ENCODE results near the gene ERGIC3. TPM values are rescaled to one million over a fixed set of nuclear protein-coding genes. Genes with fewer than 3 reads are reported as not detected.

The ERGIC3 gene
- total RNA-seq = 100 to 1,000 TPM; 105 to 107 TPM

DNA sequence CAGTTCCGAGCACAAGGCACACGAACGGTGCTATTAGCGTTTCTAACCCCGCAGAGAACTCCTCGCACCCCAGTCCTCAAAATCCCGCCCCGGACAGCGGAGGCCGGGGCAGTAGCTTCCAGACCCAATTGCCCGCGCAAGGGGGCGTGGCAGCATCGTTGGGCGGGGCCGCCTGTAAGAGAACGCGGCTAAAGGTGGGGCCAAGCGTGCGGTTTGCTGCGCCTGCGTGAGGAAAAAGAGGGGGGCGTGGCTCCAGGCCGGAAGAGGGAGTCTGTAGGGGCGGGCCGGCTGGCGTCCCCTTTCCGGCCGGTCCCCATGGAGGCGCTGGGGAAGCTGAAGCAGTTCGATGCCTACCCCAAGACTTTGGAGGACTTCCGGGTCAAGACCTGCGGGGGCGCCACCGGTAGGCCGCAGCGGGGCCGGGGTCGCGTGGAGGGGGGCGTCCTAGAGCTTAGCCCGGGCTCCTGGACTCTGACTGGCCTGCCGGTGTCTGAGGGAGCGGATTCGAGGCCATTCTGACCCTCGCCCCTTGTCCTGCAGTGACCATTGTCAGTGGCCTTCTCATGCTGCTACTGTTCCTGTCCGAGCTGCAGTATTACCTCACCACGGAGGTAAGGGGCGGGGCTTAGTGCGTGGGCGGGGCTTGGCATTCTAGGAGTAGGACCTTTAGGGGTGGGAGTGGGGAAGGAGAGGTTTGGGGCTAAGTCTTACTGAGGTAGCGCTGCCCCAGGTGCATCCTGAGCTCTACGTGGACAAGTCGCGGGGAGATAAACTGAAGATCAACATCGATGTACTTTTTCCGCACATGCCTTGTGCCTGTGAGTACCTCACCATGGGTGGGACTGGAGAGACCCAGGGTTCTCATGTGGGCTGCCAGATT lies at the start of gene ERGIC3:
Gene ERGIC3, plus strand, starts transcription at position 296 of the 880 bp plus-strand sequence. Its CDS starts 20 bp downstream, at position 316.
- peak within 1 kb of the TSS; percentile 83 for H3K4me3 Mint-ChIP-seq
- H3K4me1 Mint-ChIP-seq = peaks cover 18% of the 10 kb centered on the region
- no peaks in the 10 kb centered on the region for H3K27me3 Mint-ChIP-seq
- H3K9me3 Mint-ChIP-seq = no peaks in the 10 kb centered on the region
- peak; percentile 98 for DNase-seq
- H3K27ac Mint-ChIP-seq = peak within 1 kb of the TSS; percentile 88
- peaks cover 2% of the 10 kb centered on the region for H3K36me3 Mint-ChIP-seq

DNA sequence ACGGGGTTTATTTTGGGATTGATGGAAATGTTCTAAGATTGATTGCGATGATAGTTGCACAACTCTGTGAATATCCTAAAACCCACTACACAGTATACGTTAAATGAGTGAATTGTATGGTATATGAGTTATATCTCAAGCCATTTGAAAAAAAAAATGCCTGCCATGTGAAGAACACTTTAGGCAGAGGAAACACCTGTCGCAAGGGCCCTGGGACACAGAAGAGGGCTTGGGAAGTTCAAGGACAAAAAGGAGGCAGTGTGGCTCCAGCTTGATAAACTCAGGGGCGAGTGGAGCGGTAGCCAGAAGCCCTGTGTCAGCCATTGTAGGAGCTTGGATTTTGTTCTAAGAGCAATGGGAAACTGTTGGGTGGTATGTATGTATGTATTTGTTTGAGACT lies 49.5 kb upstream of the ERGIC3 start:
- no peak for DNase-seq
- H3K27me3 Mint-ChIP-seq = no peaks in the 10 kb centered on the region
- H3K27ac Mint-ChIP-seq = peak overlapping the region; percentile 99
- no peaks in the 10 kb centered on the region for H3K9me3 Mint-ChIP-seq
- H3K36me3 Mint-ChIP-seq = peaks cover 55% of the 10 kb centered on the region
- H3K4me1 Mint-ChIP-seq = peaks cover 38% of the 10 kb centered on the region
- H3K4me3 Mint-ChIP-seq = peak overlapping the region; percentile 99

DNA sequence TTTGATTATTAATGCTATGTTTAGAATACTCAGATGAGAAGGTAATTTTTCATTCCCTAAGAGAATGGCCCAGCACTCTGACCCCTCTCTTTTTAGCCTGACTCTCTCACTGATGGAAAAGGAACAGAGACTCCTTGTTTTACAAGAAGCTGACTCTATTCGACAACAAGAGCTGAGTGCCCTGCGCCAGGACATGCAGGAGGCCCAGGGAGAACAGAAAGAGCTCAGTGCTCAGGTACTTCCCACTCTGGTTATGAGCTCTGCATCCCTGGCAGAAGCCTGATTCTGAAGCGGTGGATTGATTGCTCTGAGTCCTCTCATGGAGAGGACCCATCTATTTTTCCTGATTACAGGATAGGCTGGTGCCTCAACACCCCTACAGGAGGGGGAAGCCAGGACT lies 45.4 kb upstream of the ERGIC3 start:
- Mint-ChIP-seq H3K36me3 (peaks cover 46% of the 10 kb centered on the region), H3K9me3 (no peaks in the 10 kb centered on the region)

DNA sequence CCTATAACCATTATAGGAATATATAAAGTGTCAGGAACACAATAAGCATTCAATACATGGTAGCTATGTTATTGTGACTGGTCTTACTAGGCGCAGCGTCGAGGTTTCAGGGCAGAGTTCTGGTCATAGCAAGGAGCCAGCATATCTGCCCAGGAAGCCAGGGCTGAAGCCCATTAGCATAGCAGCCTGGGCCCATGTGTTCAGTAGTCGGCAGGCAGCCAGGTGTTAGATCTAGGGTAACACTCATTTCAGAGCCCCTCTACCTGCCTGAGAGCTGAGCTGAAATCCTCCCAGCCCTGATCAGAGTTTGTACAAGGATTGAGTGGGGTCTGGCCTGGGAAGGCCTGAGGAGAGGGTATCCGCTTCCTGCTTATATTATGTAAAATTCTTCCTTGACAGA lies 44.6 kb upstream of the ERGIC3 start:
- Mint-ChIP-seq H3K36me3 (peaks cover 43% of the 10 kb centered on the region), H3K27me3 (no peaks in the 10 kb centered on the region), H3K27ac (peak overlapping the region; percentile 27), H3K9me3 (no peaks in the 10 kb centered on the region), H3K4me1 (peaks cover 10% of the 10 kb centered on the region), H3K4me3 (no peak overlapping the region)
- DNase-seq = no peak

More for the DNA sequence above, 45.4 kb upstream of the ERGIC3 start:
- no peaks in the 10 kb centered on the region for H3K27me3 Mint-ChIP-seq
- H3K27ac Mint-ChIP-seq = no peak overlapping the region
- no peak for DNase-seq
- peaks cover 16% of the 10 kb centered on the region for H3K4me1 Mint-ChIP-seq
- H3K4me3 Mint-ChIP-seq = no peak overlapping the region

DNA sequence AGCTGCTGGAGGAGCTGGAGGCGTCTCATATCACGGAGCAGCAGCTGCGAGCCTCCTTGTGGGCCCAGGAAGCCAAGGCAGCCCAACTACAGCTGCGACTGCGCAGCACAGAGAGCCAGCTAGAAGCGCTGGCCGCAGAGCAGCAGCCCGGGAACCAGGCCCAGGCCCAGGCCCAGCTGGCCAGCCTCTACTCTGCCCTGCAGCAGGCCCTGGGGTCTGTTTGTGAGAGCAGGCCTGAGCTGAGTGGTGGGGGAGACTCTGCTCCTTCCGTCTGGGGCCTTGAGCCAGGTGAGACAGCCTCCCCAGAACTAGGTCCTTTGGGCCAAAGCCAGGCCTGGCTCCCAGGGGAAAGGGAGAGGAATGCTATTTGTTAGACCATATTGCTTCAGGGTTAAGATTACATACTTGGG lies 44.1 kb upstream of the ERGIC3 start:
- Mint-ChIP-seq H3K27ac (peak overlapping the region; percentile 27), H3K4me3 (no peak overlapping the region), H3K27me3 (no peaks in the 10 kb centered on the region), H3K36me3 (peaks cover 43% of the 10 kb centered on the region), H3K9me3 (no peaks in the 10 kb centered on the region), H3K4me1 (peaks cover 6% of the 10 kb centered on the region)
- no peak for DNase-seq

DNA sequence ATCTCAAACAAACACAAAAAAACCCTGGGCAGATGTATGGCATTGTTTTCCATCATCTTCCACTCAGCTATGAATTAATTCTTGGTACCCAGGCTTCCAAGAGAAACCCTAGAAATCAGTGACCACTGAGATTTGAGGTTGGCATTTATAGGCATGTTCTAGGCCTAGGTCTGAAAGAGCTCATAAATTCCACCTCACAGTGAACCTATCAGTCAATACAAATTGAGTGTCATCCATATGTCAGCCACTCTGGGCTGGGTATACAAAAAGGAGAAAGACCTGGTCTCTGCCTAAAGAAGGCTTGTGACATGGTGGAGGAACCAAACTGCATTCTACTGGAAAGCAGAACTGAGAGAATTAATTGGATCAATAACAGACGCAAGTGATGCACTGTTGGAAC lies 42.6 kb upstream of the ERGIC3 start:
- H3K9me3 Mint-ChIP-seq = no peaks in the 10 kb centered on the region
- no peak overlapping the region for H3K4me3 Mint-ChIP-seq
- H3K27ac Mint-ChIP-seq = no peak overlapping the region
- peaks cover 2% of the 10 kb centered on the region for H3K4me1 Mint-ChIP-seq
- no peak for DNase-seq
- peaks cover 47% of the 10 kb centered on the region for H3K36me3 Mint-ChIP-seq
- no peaks in the 10 kb centered on the region for H3K27me3 Mint-ChIP-seq

DNA sequence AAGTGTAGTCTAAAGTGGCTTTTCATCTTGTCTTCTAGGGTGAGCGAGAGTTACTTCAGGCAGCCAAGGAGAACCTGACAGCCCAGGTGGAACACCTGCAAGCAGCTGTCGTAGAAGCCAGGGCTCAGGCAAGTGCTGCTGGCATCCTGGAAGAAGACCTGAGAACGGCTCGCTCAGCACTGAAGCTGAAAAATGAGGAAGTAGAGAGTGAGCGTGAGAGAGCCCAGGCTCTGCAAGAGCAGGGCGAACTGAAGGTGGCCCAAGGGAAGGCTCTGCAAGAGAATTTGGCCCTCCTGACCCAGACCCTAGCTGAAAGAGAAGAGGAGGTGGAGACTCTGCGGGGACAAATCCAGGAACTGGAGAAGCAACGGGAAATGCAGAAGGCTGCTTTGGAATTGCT lies 39.5 kb upstream of the ERGIC3 start:
- H3K36me3 Mint-ChIP-seq = peaks cover 45% of the 10 kb centered on the region
- no peak for DNase-seq

DNA sequence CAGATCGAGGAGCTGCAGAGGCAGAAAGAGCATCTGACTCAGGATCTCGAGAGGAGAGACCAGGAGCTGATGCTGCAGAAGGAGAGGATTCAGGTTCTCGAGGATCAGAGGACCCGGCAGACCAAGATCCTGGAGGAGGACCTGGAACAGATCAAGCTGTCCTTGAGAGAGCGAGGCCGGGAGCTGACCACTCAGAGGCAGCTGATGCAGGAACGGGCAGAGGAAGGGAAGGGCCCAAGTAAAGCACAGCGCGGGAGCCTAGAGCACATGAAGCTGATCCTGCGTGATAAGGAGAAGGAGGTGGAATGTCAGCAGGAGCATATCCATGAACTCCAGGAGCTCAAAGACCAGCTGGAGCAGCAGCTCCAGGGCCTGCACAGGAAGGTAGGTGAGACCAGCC lies 38.6 kb upstream of the ERGIC3 start:
- Mint-ChIP-seq H3K4me1 (peaks cover 18% of the 10 kb centered on the region), H3K4me3 (no peak overlapping the region), H3K27ac (no peak overlapping the region), H3K9me3 (no peaks in the 10 kb centered on the region), H3K36me3 (peaks cover 41% of the 10 kb centered on the region), H3K27me3 (no peaks in the 10 kb centered on the region)
- no peak for DNase-seq

More for the DNA sequence above, 39.5 kb upstream of the ERGIC3 start:
- Mint-ChIP-seq H3K27me3 (no peaks in the 10 kb centered on the region), H3K4me1 (peaks cover 18% of the 10 kb centered on the region), H3K4me3 (no peak overlapping the region), H3K27ac (no peak overlapping the region), H3K9me3 (no peaks in the 10 kb centered on the region)

DNA sequence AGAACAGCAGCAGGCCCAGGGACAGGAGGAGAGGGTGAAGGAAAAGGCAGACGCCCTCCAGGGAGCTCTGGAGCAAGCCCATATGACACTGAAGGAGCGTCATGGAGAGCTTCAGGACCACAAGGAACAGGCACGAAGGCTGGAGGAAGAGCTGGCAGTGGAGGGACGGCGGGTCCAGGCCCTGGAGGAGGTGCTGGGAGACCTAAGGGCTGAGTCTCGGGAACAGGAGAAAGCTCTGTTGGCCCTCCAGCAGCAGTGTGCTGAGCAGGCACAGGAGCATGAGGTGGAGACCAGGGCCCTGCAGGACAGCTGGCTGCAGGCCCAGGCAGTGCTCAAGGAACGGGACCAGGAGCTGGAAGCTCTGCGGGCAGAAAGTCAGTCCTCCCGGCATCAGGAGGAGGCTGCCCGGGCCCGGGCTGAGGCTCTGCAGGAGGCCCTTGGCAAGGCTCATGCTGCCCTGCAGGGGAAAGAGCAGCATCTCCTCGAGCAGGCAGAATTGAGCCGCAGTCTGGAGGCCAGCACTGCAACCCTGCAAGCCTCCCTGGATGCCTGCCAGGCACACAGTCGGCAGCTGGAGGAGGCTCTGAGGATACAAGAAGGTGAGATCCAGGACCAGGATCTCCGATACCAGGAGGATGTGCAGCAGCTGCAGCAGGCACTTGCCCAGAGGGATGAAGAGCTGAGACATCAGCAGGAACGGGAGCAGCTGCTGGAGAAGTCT lies 37.9 kb upstream of the ERGIC3 start:
- no peaks in the 10 kb centered on the region for H3K27me3 Mint-ChIP-seq
- no peak overlapping the region for H3K4me3 Mint-ChIP-seq
- peaks cover 18% of the 10 kb centered on the region for H3K4me1 Mint-ChIP-seq
- H3K9me3 Mint-ChIP-seq = no peaks in the 10 kb centered on the region
- DNase-seq = no peak
- no peak overlapping the region for H3K27ac Mint-ChIP-seq
- peaks cover 41% of the 10 kb centered on the region for H3K36me3 Mint-ChIP-seq

DNA sequence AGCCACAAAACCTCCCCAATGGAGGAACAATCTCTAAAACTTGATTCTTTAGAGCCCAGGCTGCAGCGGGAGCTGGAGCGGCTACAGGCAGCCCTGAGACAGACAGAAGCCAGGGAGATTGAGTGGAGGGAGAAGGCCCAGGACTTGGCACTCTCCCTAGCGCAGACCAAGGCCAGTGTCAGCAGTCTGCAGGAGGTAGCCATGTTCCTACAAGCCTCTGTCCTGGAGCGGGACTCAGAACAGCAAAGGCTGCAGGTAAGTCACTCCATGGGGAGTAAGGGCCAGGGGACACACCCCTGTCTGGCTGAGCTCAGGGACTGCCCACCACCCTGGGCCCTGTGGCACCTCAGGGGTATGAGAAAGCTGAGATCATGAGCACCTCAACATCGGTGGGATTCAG lies 37.1 kb upstream of the ERGIC3 start:
- no peak for DNase-seq
- peaks cover 18% of the 10 kb centered on the region for H3K4me1 Mint-ChIP-seq
- peak overlapping the region; percentile 71 for H3K27ac Mint-ChIP-seq
- H3K36me3 Mint-ChIP-seq = peaks cover 37% of the 10 kb centered on the region
- no peaks in the 10 kb centered on the region for H3K9me3 Mint-ChIP-seq
- H3K27me3 Mint-ChIP-seq = no peaks in the 10 kb centered on the region
- no peak overlapping the region for H3K4me3 Mint-ChIP-seq

DNA sequence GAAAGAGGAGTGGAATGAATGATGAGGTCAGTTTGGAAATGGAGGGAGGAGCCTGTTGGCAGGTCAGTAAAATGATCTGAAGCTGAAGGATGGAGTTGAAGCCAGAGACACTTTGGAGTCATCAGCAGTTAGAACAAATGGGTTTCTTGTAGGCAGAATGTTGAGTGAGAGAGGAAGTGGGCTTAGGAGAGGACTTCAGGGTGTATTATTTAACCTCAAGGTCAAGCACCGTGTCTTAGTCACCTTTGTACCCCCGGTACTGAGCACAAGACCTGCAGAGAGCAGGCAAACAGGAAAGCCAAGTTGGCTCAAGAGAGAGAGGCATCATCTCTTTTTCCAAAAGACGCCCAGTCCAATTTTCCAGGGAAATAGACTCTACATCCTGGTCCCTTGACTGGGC lies 35.7 kb upstream of the ERGIC3 start:
- DNase-seq = no peak
- no peak overlapping the region for H3K4me3 Mint-ChIP-seq
- H3K27ac Mint-ChIP-seq = peak overlapping the region; percentile 64
- H3K36me3 Mint-ChIP-seq = peaks cover 25% of the 10 kb centered on the region
- no peaks in the 10 kb centered on the region for H3K27me3 Mint-ChIP-seq
- H3K9me3 Mint-ChIP-seq = no peaks in the 10 kb centered on the region
- H3K4me1 Mint-ChIP-seq = peaks cover 18% of the 10 kb centered on the region

DNA sequence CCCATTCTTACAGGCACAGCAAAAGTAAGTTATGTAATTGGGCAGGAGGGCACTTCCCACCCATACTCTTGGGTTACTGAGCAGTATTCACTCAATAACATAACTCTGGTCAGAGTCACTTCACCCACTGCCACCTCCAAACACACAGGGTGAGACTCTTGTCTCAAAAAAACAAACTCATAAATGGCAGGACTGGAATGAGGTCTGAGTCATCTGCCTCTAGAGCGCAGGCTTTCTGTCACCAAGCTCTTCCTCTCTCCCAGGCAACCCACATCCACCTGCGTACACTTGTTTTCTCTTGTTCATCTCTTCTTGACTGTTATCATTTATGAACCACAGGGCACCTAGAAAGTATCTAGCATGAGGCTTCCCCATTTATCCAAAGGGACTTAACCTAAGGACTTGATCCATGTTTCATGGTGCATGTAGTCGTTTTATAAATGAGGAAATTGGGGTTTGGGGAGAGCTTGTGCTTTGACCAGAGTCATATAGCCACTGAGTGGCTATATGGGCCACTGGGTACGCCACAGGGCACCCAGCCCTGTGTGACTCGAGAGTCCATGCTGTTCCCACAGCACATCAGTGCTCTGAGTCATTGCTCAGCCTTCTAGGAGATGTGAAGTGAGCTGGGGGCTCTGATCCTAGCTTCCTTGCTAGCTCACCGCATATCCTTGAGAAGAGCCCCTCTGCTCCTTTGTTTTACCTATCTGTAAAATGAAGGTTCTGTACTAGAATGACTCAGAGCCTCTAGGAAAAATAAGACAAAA lies 34.8 kb upstream of the ERGIC3 start:
- no peaks in the 10 kb centered on the region for H3K27me3 Mint-ChIP-seq
- peaks cover 18% of the 10 kb centered on the region for H3K4me1 Mint-ChIP-seq
- no peak for DNase-seq
- H3K36me3 Mint-ChIP-seq = peaks cover 24% of the 10 kb centered on the region
- no peaks in the 10 kb centered on the region for H3K9me3 Mint-ChIP-seq
- peak overlapping the region; percentile 43 for H3K27ac Mint-ChIP-seq
- no peak overlapping the region for H3K4me3 Mint-ChIP-seq

DNA sequence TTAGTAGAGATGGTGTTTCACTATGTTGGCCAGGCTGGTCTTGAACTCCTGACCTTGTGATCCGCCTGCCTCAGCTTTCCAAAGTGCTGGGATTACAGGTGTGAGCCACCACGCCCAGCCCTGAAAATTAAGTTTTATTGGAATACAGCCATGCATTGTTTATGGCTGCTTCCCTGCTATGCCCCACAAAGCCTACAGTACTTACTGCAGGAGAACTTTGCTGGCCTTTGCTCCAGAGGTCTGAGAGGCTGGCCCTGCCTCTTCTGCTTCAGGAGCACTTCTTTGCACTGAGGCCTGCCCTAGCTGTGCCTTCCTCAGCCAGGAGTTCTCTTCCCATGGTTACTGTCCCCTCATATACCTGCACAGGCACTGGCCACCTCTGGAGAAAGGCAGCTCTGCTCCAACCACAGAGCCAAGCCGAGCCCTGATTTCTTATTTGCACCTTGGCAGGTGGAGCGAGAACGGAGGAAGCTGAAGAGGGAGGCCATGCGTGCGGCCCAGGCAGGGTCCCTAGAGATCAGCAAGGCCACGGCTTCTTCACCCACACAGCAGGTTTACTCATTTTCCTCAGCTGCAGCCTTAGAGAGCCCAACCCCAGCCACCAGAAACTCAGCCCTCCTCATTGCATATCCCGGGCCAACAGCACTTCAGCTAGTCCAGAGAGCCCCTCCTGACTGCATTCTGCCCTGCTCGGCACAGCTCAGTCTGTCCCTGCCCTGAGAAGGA lies 33.2 kb upstream of the ERGIC3 start:
- Mint-ChIP-seq H3K27ac (peak overlapping the region; percentile 4), H3K9me3 (no peaks in the 10 kb centered on the region), H3K4me1 (peaks cover 18% of the 10 kb centered on the region), H3K27me3 (no peaks in the 10 kb centered on the region), H3K36me3 (peaks cover 12% of the 10 kb centered on the region), H3K4me3 (no peak overlapping the region)
- no peak for DNase-seq

DNA sequence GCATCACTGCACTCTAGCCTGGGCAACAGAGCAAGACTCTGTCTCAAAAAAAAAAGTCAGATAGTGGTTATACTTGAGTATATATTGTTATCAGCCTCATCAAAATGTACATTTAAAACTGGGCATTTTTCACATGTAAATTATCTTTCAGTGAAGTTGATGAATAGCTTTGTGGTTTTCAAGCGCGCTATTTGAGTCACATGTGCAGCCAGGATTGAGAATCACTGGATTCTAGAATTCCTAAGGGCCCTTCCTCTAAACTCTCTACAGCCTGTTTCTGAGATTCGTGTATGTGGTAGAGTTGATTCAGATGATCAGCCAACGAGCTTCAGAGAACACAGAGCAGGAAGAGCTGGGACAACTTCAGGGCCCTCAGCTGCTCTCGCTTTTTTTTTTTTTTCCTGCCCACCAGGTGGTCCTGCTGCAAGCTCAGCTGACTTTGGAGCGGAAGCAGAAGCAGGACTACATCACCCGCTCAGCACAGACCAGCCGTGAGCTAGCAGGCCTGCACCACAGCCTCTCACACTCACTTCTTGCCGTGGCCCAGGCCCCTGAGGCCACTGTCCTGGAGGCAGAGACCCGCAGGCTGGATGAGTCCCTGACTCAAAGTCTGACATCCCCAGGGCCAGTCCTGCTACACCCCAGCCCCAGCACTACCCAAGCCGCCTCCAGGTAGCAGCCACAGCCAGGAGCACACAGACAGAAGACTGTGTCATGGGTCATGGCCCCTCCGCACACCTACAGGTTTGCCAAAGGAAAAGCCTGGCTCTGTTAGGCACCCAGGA lies 30.7 kb upstream of the ERGIC3 start:
- Mint-ChIP-seq H3K4me3 (no peak overlapping the region), H3K36me3 (peaks cover under 1% of the 10 kb centered on the region), H3K27ac (no peak overlapping the region), H3K9me3 (no peaks in the 10 kb centered on the region), H3K4me1 (peaks cover 11% of the 10 kb centered on the region), H3K27me3 (no peaks in the 10 kb centered on the region)
- no peak for DNase-seq
